Caki2 (cell line): ENCODE measurements around the gene EHD1. TPM values are rescaled to one million over a fixed set of nuclear protein-coding genes. Genes with fewer than 3 reads are reported as not detected.

Source experiments
- DNase-seq: peaks from one replicate; pipeline ENCODE4 v3.0.0-alpha.2; 2015; ENCODE audit warnings: low read depth
- in situ Hi-C: cut with HindIII; loops from 2 replicates; pipeline ENCODE4 v1.10.0; 2016; ENCODE audit warnings: low sequenced_read_pairs, low pct_unique_long_range_greater_than_20kb, mixed read lengths
- total RNA-seq: library from RNA; depleted of rRNA; stranded (reverse); fragments of >200 nt; shearing (Covaris generic); gene quantifications from 2 replicates; pipeline ENCODE4 v1.2.3, GENCODE V29; 2014; ENCODE audit warnings: low replicate concordance

Gene EHD1
- total RNA-seq, 1 experiment from 2014 or later: 53.4 TPM

- in situ Hi-C loops: no loop called here
- DNase-seq: no peak
These were observed 12.9 kb downstream of the EHD1 start for GRCh38 chr11:64865286-64866172.

GRCh38 chr11:64864473-64865285, 13.7 kb downstream of the EHD1 start:
- in situ Hi-C loops: no loop called here
- DNase-seq: no peak

GRCh38 chr11:64864135-64864472, 14.3 kb downstream of the EHD1 start:
- in situ Hi-C loops: no loop called here

DNA sequence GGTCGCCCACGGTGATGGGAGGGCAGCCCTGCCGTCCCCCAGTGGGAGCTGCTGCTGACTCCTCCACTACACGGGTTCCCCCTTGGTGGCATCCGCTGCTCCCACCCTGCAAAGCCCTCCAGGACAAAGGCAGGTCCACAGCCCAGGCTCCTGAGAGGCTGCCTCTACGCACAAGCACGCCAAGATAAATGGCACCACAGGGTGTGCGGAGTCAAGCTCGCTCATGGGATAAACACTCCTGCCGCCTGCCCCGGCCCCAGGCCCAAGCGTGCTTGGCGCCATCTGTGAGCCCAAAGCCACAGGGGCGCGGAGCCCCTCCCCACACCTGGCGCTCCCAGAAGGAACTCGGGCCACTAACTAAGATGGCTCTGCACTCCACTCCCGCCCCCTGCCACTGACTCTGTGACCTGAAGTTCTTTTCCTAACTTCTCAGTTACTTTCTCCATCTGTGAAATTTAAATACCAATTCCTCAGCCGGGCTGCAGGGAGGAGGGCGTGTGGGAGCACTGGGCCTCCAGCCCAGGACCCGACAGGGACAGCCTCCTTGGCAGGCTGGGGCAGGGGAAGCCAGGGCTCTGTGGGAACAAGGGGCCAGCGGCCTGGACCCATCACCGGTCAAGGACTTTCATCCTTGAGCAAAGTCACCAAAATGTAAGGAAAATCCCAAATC, 14.9 kb downstream of the EHD1 start:
- in situ Hi-C loops: no loop called here
- no peak for DNase-seq

More at GRCh38 chr11:64864135-64864472, 14.3 kb downstream of the EHD1 start:
- no peak for DNase-seq

GRCh38 chr11:64862987-64863390, 15.4 kb downstream of the EHD1 start:
- in situ Hi-C loops: no loop called here
- DNase-seq: no peak

GRCh38 chr11:64861227-64861975, 17.0 kb downstream of the EHD1 start:
- in situ Hi-C loops: no loop called here
- DNase-seq: no peak

GRCh38 chr11:64859542-64860414, 18.6 kb downstream of the EHD1 start:
- DNase-seq: no peak
- in situ Hi-C loops: no loop called here

GRCh38 chr11:64858467-64859263, 19.8 kb downstream of the EHD1 start:
- in situ Hi-C loops: no loop called here

DNA sequence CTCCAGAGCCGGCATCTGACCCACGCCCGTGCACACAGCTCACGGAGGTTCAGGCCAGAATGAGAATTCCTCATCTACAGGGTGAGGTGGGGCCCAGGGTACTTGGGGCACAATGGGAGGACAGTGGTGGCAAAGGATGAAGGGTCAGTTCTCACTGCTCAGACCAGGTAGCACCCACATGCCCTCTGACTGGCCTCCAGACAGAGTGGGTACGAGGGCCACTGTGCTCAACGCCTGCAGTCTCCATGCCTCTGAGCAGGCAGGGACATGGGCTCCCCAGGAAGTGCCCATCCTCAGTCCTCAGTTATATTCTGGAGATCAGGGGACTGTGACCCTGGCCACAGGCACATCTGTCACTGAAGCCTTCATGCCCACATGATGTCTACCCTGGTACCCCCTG, 20.9 kb downstream of the EHD1 start:
- in situ Hi-C loops: no loop called here
- no peak for DNase-seq

More at GRCh38 chr11:64858467-64859263, 19.8 kb downstream of the EHD1 start:
- no peak for DNase-seq

- in situ Hi-C loops: no loop called here
- DNase-seq: peak; percentile 88
These were observed 21.8 kb downstream of the EHD1 start for GRCh38 chr11:64856382-64857227.

DNA sequence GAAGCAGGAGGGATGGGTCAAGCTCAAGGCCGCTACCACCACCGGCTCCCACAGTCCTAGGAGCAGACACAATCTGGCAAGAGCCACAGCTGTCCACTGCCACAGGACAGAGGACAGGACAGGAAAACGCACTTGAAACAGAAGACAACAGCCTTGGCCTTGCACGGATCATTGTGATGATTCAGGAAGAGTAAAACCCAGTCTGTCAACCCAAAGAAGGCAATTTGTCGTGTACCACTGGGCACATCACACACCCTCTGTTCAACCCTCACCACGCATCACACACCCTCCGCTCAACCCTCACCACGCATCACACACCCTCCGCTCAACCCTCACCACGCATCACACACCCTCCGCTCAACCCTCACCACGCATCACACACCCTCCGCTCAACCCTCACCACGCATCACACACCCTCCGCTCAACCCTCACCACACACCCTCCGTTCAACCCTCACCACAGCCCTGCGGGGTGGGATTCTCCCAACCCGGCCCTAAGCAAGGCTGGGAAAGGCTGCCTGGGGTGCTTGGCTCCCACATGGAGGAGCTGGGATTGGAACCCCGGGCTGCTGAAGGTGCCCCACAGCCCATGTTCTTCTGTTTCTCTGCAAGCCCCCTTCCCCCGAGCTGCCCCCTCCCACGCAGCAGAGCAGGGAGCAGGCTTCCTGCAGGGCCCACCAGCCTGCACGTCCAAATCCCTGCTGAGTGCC, 22.7 kb downstream of the EHD1 start:
- in situ Hi-C loops: no loop called here
- no peak for DNase-seq

DNA sequence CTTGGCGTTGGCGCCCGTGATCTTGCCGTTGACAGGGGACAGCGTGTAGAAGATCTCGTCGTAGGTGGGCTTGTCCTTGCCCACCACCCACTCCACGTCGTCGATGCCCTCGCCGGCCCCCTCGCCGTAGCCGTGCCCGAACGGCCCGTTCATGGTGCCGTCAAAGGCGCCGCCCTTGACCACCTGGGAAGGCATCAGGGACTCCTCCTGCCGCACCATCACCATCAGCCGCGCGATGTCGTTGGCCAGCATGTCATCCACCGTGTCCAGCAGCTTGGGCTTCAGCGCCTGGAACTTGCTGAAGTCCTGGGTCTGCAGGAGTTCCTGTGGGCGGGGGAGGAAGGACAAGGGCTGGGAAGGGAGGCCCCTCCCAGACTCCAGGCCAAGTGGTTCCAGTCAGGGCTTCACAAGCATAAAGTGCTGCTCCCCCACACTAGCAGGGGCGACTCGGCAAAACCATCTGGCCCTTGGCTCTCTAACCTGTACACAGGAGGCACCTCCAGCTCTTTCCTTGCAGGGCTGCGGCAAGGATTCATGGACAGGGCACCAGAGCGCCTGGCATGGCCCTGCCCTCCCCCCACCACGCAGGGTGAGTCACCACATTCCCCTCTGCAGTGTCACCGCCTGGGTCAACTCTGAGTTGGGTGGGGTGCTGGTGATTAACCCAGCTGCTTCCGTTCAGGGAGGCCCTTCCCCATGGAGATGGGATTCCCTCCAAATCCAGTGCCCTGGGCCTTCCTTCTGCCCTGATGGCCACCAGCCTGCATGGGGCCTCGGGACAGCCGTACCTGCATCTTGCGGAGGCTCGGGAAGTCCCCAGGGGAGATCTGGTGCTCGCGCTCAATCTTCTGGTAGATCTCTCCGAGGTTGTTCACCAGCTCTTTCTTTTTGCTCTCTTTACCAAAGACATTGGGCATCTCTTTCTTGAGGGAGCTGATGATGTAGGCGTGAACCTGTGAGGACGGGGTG, 23.6 kb downstream of the EHD1 start:
- in situ Hi-C loops: no loop called here
- DNase-seq: peak; percentile 92

- in situ Hi-C loops: no loop called here
- no peak for DNase-seq
These were observed 24.3 kb downstream of the EHD1 start for GRCh38 chr11:64854157-64854533.

- DNase-seq: no peak
- in situ Hi-C loops: no loop called here
These were observed 24.7 kb downstream of the EHD1 start for GRCh38 chr11:64853709-64854108.
